Spleen (tissue), 11 donors: ENCODE data around the gene ANP32B. TPM values are rescaled to one million over a fixed set of nuclear protein-coding genes. Genes with fewer than 3 reads are reported as not detected.

Experiments used
- DNase-seq: peaks from one replicate; pipeline ENCODE4 v3.0.0-alpha.2; 2020
- H3K27ac ChIP-seq, 8 donors: fragments of 200-600 bp; sonication (generic) in 7 of 8; 1 replicate in 4 of 8; 2 replicates in 4 of 8; pipeline versions ENCODE4 v1.5.0 to v1.8.0; 2016 to 2021; ENCODE audit warnings: inconsistent platforms in 4 of 8, mild to moderate bottlenecking in 4 of 8, moderate library complexity in 1 of 8
- H3K27me3 ChIP-seq, 7 donors: fragments of 200-600 bp; sonication (generic) in 6 of 7; replicated peaks in 1 of 7; 1 replicate in 4 of 7; 2 replicates in 3 of 7; pipeline versions ENCODE4 v1.5.0 to v1.8.0; 2016 to 2021; ENCODE audit warnings: inconsistent platforms in 3 of 7, mild to moderate bottlenecking in 1 of 7
- H3K36me3 ChIP-seq, 6 donors: fragments of 200-600 bp; sonication (generic) in 5 of 6; 1 replicate in 4 of 6; 2 replicates in 2 of 6; pipeline versions ENCODE4 v1.5.0 to v1.8.0; 2016 to 2021; ENCODE audit warnings: inconsistent platforms in 2 of 6
- H3K4me1 ChIP-seq, 6 donors: fragments of 200-600 bp; sonication (generic) in 5 of 6; 1 replicate in 3 of 6; 2 replicates in 3 of 6; pipeline versions ENCODE4 v1.5.0 to v1.8.0; 2016 to 2021; ENCODE audit warnings: inconsistent platforms in 3 of 6
- H3K4me3 ChIP-seq, 8 donors: fragments of 200-600 bp; sonication (generic) in 7 of 8; 1 replicate in 4 of 8; 2 replicates in 4 of 8; pipeline versions ENCODE4 v1.5.0 to v1.8.0; 2016 to 2021; ENCODE audit warnings: inconsistent platforms in 4 of 8, mild to moderate bottlenecking in 4 of 8, moderate library complexity in 2 of 8
- H3K9me3 ChIP-seq, 8 donors: fragments of 200-600 bp; sonication (generic) in 7 of 8; 1 replicate in 4 of 8; 2 replicates in 4 of 8; pipeline versions ENCODE4 v1.5.0 to v1.8.0; 2016 to 2021; ENCODE audit warnings: inconsistent platforms in 4 of 8
- POLR2A ChIP-seq, 3 donors: fragments of 450-650 bp; IDR thresholded peaks; one replicate each; pipeline ENCODE4 v1.5.1; 2017; ENCODE audit warnings: antibody characterized with exemption in 3 of 3, mild to moderate bottlenecking in 1 of 3
- POLR2AphosphoS5 ChIP-seq, 3 donors: sonication (generic); formaldehyde crosslinking; IDR thresholded peaks; one replicate each; pipeline ENCODE4 v1.5.1; 2017; ENCODE audit warnings: antibody characterized with exemption in 3 of 3
- WGBS, 5 donors: extraction: QIAGEN DNeasy Blood & Tissue Kit in 3 of 5; methylation state at CpG; one replicate each; pipeline versions ENCODE4 v1.1.5 to v1.1.7; 2013 to 2018; 5-methylcytosine and 5-hydroxymethylcytosine counted together
- intact Hi-C: fragments of 100-400 bp; cut with DNase I; formaldehyde crosslinking; loops from one replicate; pipeline ENCODE4 v1.15.0; 2023; ENCODE audit warnings: low total_unique reads
- polyA plus RNA-seq, 3 donors: library from polyadenylated mRNA; stranded (reverse); fragments of 200-250 nt; gene quantifications; one replicate each; pipeline ENCODE4 v1.2.1, GENCODE V29; 2013
- total RNA-seq, 7 donors: library from RNA; depleted of rRNA in 3 of 7; stranded (reverse); fragments of >200 nt in 3 of 7; fragmentation: NEBNext Ultra II Directional in 4 of 7; extraction: Animal tissue kit (Norgen Biotek cat#: 25700) in 4 of 7; gene quantifications; one replicate each; pipeline versions ENCODE4 v1.1.0 to v1.2.1, GENCODE V29; 2016 to 2021
- TF ChIP-seq, protein P1 (sequence below), 11 experiments: fragments of 200-600 bp in 7 of 11; fragments of 450-650 bp in 4 of 11; sonication (generic) in 4 of 11; IDR thresholded peaks in 8 of 11; conservative IDR thresholded peaks in 3 of 11; 1 replicate in 7 of 11; 2 replicates in 4 of 11; pipeline versions ENCODE4 v1.4.0 to v1.8.0; 2016 to 2021; ENCODE audit warnings: antibody characterized with exemption in 11 of 11, inconsistent platforms in 4 of 11, mild to moderate bottlenecking in 1 of 11
- donor health status: healthy with polysubstance abuse.
- donor health status: DM: no; HTN: no; CAD: no; lungs with moderate emphysema.
- donor health status: DM: no; HTN: no; CAD: no.
- donor health status: Bipolar disorder and iron deficiency.
- donor health status: healthy.
- donor health status: DM: no; HTN: no; CAD: no.
- donor health status: DM: yes; HTN: yes; CAD: no.

Gene ANP32B
- total and polyA plus RNA-seq, 10 donors, result 39.1 to 156 (median 113) TPM

DNA sequence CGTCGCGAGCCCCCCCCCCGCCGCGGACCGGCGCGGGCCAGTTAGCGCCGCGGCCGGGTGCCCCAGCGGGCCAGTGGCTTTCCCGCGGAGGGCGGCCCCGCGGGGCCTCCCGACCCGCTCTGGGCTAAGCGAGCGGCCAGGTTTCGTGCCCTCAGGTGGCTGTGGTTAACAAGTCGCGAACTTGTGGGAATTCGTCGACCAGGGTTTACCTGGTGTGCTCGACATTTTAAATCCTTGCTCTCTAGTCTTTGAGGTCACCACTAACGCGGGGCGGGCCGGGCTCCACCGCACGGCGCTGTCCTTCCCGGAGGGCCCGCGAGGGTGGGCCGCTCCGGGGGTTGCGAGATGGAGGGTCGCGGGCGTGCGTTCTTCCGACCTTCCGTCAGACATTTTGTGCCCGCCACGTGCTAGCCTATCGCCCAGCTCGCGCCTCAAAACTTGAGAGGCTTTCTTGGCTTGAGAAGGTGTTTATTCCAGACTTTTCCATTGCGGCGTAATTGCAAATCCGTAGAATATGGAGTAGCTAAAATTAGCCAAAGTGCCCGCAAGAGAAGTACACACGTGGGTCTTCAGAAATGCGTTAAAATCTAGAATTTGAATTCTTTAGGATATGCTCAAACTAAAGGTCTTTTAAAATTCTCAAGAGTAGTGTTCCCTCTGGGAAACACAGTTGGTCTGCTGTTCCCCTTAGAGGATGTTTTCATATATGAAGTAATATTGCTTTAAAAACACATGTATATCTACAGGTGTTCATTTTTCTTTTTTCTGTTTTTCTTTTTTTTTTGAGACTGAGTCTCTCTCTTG, 2.1 kb downstream of the ANP32B start:
- Histone ChIP-seq H3K27me3 (no peaks in the 10 kb centered on the region), H3K4me3 (peak overlapping the region; percentile 60 to 96 (median 94)), H3K36me3 (no peaks in the 10 kb centered on the region), H3K27ac (peak overlapping the region; percentile 96 to 100 (median 99)), H3K4me1 (peaks cover 36 to 70% (median 61%) of the 10 kb centered on the region in 6 donors), H3K9me3 (no peaks in the 10 kb centered on the region)
- intact Hi-C loops, result loop anchor here (10.0 kb wide), 2 partner anchors 50 to 60 kb away; partner anchors contain the start of gene TRMO
- peak; percentile 87 for DNase-seq
- TF ChIP-seq, protein P1, sequence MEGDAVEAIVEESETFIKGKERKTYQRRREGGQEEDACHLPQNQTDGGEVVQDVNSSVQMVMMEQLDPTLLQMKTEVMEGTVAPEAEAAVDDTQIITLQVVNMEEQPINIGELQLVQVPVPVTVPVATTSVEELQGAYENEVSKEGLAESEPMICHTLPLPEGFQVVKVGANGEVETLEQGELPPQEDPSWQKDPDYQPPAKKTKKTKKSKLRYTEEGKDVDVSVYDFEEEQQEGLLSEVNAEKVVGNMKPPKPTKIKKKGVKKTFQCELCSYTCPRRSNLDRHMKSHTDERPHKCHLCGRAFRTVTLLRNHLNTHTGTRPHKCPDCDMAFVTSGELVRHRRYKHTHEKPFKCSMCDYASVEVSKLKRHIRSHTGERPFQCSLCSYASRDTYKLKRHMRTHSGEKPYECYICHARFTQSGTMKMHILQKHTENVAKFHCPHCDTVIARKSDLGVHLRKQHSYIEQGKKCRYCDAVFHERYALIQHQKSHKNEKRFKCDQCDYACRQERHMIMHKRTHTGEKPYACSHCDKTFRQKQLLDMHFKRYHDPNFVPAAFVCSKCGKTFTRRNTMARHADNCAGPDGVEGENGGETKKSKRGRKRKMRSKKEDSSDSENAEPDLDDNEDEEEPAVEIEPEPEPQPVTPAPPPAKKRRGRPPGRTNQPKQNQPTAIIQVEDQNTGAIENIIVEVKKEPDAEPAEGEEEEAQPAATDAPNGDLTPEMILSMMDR (IDR thresholded peaks at IDR 0.05 in 8 of 11, conservative IDR thresholded peaks at IDR 0.05 in 3 of 11), result peak in 1 of 11 experiments; percentile 5
- no peak for TF ChIP-seq POLR2A (IDR thresholded peaks at IDR 0.05)
- no peak for TF ChIP-seq POLR2AphosphoS5 (IDR thresholded peaks at IDR 0.05)
- 5 to 25% (median 5%) methylated on average over 14 to 59 of the region's 59 CpGs for WGBS, 5 donors

DNA sequence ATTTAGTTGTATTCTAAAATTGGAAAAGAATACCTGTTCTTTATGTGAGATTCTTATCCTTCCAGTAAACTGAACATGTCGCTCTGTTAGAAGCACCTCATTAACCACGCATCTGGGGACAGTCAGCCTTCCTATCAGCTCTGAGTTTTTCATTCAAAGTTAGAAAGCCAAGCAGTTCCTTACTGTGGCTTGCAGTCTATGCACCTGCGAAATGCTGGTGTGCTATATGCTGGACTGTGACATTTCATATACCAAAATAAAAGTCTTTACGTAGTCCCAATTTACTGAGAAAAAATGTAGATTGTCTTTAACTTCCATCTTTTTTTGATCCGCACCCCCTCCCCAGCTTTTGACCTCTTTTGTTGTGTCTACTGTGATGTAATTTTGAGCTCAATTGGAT, 4.3 kb downstream of the ANP32B start:
- Histone ChIP-seq H3K9me3 (no peaks in the 10 kb centered on the region), H3K27me3 (no peaks in the 10 kb centered on the region), H3K4me1 (peaks cover 44 to 80% (median 77%) of the 10 kb centered on the region in 6 donors), H3K36me3 (no peaks in the 10 kb centered on the region), H3K27ac (no peak overlapping the region), H3K4me3 (no peak overlapping the region)
- intact Hi-C loops, result loop anchor here (10.0 kb wide), 2 partner anchors 47 to 63 kb away; partner anchors contain the start of gene TRMO
- DNase-seq, result no peak
- 61 to 67% (median 66%) methylated on average over 5 of the region's 5 CpGs for WGBS, 5 donors
- TF ChIP-seq POLR2AphosphoS5 (IDR thresholded peaks at IDR 0.05), result no peak
- TF ChIP-seq, protein P1 (IDR thresholded peaks at IDR 0.05 in 8 of 11, conservative IDR thresholded peaks at IDR 0.05 in 3 of 11), result no peak
- no peak for TF ChIP-seq POLR2A (IDR thresholded peaks at IDR 0.05)

DNA sequence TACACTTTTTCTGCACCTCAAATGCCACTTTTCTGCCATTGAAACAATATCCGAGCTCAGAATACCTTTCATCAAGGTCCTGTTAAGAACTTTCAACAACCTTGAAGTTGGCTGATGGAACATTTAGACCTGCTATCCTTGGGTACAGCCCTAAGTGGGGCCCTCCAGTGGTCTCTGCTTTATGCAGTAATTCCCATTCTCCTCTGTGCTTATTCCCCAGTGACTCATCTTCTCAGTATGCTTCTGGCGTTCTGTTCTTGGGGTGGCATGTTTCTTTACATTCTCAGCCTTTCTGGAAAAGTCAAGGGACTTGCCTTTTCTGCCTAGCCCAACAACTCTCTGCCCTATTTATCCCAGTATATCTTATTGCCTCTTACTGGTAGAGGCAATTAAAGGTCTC, 7.1 kb downstream of the ANP32B start:
- 45 to 68% (median 56%) methylated on average over 2 of the region's 2 CpGs for WGBS, 5 donors

DNA sequence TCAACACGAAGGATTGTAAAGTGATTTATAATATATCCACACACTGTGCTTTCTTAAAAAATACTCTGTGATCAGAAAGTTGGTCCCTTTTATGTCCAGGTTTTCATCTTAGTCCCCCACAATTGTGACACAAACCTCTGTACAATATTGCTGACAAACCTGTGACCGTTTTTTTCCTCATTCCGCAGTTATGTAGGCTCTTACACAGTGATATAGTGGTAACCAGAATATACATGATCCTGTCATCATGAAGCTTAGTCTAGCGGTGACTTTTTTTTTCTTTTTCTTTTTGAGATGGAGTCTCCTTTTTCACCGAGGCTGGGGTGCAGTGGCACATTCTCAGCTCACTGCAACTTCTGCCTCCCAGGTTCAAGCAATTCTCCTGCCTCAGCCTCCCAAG, 8.7 kb downstream of the ANP32B start:
- Histone ChIP-seq H3K27me3 (no peaks in the 10 kb centered on the region), H3K36me3 (peaks cover 0 to 26% (median 18%) of the 10 kb centered on the region in 6 donors), H3K4me3 (no peak overlapping the region), H3K27ac (peak overlapping the region in 1 of 8 donors; percentile 14), H3K4me1 (peaks cover 43 to 92% (median 78%) of the 10 kb centered on the region in 6 donors), H3K9me3 (no peaks in the 10 kb centered on the region)
- TF ChIP-seq POLR2AphosphoS5 (IDR thresholded peaks at IDR 0.05) (no peak), POLR2A (IDR thresholded peaks at IDR 0.05) (no peak)
- TF ChIP-seq, protein P1 (IDR thresholded peaks at IDR 0.05 in 8 of 11, conservative IDR thresholded peaks at IDR 0.05 in 3 of 11), result no peak
- WGBS, 5 donors, result 36 to 55% (median 44%) methylated on average over 5 of the region's 5 CpGs
- DNase-seq, result no peak
- intact Hi-C loops, result no loop called here

More for the DNA sequence above, 7.1 kb downstream of the ANP32B start:
- DNase-seq, result no peak
- Histone ChIP-seq H3K36me3 (peaks cover 0 to 10% (median 5%) of the 10 kb centered on the region in 6 donors), H3K4me1 (peaks cover 53 to 100% (median 94%) of the 10 kb centered on the region in 6 donors), H3K4me3 (no peak overlapping the region), H3K9me3 (no peaks in the 10 kb centered on the region), H3K27ac (peak overlapping the region in 2 of 8 donors; percentile 4 to 5), H3K27me3 (no peaks in the 10 kb centered on the region)
- no peak for TF ChIP-seq POLR2AphosphoS5 (IDR thresholded peaks at IDR 0.05)
- intact Hi-C loops, result no loop called here
